Measurements from ENCODE around the gene ARHGAP27. TPM values are rescaled to one million over a fixed set of nuclear protein-coding genes. Genes with fewer than 3 reads are reported as not detected.

ARHGAP27 gene
- total RNA-seq, 2 donors from 2014 or later, result 27.3 to 32.6 TPM

- ATAC-seq (no peak), DNase-seq (no peak)
- intact Hi-C loops (cut with DNase I), result loop anchor here in 1 of 2 donors (5.0 kb wide), 1 partner anchor 57 kb away; the partner anchor contains the start of gene MAP3K14
Measured at GRCh38 chr17:45374501-45374900, 58.2 kb downstream of the ARHGAP27 start.

GRCh38 chr17:45372325-45372869, 60.3 kb downstream of the ARHGAP27 start:
- intact Hi-C loops (cut with DNase I), result loop anchor here in 1 of 2 donors (5.0 kb wide), 1 partner anchor 55 kb away; the partner anchor contains the start of gene MAP3K14
- ATAC-seq, result peak in 1 of 2 donors; percentile 2
- peak; percentile 11 for DNase-seq

DNA sequence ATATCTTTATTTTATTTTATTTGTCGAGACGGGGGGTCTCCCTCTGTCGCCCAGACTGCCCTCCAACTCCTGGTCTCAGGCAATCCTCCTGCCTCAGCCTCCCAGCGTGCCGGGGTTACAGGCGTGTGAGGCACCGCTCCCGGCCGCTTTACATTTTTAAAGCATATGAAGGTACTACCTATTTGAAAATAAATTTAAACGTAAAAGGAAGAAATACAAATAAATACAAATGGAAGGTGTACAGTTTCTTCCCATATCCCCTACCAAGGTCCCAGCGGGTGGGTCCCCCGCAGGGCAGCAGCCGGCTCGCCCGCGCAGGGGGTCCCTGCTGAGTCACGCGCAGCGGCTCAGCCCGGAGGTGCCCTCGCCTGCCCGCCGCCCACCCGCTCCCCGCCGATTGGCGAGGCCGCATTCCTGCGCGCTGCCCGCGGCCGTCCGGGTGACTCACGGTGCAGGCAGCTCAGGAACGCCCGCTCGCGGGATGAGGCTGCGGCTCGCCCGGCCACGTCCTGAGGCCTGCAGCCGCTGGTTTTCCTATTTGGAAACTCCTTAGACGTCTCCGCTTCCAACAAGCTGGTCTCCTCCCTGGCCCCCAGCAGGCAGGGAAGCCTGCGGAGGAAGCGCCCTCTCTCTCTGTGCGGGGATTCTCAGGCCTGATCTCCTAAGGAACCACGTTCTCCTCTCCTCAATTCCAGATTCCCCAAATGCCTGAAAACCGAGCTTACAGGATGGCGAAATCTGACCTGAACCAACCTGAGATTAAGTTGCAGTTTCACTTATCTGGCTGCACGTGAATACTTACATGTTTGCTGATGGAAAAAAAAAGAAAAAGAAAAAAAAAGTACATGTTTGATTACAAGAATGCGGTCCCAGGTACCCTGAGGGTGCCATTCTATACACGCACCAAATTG, 61.0 kb downstream of the ARHGAP27 start:
- ATAC-seq, result peak; percentile 96 to 98
- intact Hi-C loops (cut with DNase I), result loop anchor here in 1 of 2 donors (5.0 kb wide), 1 partner anchor 54 kb away; the partner anchor contains the start of gene MAP3K14
- peak; percentile 91 for DNase-seq

DNA sequence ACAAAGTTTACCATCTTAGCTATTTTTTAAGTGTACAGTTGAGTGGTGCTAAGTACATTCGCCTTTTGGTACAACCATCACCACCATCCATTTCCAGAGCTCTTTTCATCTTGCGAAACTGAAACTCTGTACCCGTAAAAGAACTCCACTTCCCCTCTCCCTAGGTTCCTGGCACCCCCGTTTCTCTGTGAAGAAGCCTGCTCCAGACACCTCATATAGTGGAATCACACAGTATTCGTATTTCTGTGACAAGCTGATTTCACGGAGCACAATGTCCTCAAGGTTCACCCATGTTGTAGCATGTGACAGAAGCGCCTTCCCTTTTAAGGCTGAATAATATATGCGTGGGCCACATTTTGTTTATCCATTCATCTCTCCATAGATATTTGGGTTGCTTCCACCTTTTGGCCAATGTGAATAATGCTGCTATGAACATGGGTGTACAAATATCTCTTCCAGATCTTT, 61.7 kb downstream of the ARHGAP27 start:
- peak; percentile 2 for DNase-seq
- no peak for ATAC-seq
- intact Hi-C loops (cut with DNase I), result loop anchor here in 1 of 2 donors (5.0 kb wide), 1 partner anchor 54 kb away; the partner anchor contains the start of gene MAP3K14

DNA sequence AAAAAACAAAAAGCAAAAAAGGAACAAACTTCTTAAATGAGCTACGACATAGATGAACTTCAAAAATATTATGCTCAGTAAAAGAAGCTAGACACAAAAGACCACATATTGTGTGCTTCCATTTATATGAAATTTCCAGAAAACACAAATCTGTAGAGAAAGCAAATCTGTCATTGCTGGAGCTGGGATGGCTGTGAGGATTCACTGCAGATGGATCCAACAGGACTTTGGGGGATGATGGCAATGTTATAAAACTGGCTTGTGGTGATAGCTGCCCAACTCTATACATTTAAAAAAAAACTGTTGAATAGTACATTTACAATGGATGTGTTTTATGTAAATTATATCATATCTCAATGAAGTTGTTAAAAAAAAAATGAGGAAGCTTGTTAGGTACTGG, 63.2 kb downstream of the ARHGAP27 start:
- no peak for DNase-seq
- intact Hi-C loops (cut with DNase I), result no loop called here
- no peak for ATAC-seq

DNA sequence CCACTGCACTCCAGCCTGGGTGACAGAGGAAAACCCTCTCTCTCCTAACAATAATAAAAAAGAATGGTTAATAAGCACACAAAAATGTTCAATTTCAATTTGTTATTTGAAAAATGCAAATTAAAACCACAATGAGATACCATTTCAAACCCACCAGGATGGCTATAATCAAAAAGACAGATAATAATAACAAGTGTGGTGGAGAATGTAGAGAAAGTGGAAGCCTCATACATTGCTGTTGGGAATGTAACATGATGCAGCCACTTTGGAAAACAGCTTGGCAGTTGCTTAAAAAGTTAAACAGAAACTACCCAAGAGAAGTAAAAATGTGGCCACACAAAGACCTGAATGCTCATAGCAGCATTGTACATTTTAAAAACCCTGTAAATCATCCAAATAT, 64.0 kb downstream of the ARHGAP27 start:
- no peak for DNase-seq
- intact Hi-C loops (cut with DNase I), result no loop called here
- no peak for ATAC-seq

DNA sequence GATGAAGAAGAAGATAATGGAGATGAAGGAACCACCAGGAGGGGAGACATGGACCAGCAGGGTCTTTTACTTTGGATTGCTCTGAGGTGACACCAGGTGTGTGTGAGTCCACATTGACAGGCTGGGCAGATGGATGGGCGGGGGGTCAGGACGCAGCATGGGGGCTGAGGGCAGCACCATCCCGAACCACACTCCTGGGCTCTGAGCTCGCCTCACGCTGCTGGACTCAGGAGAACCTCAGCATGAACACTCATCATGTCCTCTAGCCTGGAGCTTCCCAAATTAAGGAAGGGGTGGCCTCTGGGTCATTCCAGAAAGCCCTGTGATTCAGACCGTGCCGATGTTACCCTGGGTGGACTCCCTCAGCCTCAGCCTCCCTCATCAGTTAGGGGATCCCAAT, 65.5 kb downstream of the ARHGAP27 start:
- ATAC-seq (no peak), DNase-seq (no peak)

GRCh38 chr17:45366691-45367090, 66.0 kb downstream of the ARHGAP27 start:
- intact Hi-C loops (cut with DNase I), result no loop called here
- DNase-seq (no peak), ATAC-seq (no peak)

More for the DNA sequence above, 65.5 kb downstream of the ARHGAP27 start:
- intact Hi-C loops (cut with DNase I), result no loop called here

- intact Hi-C loops (cut with DNase I), result no loop called here
- no peak for ATAC-seq
- DNase-seq, result no peak
Measured at GRCh38 chr17:45366049-45366448, 66.6 kb downstream of the ARHGAP27 start.

DNA sequence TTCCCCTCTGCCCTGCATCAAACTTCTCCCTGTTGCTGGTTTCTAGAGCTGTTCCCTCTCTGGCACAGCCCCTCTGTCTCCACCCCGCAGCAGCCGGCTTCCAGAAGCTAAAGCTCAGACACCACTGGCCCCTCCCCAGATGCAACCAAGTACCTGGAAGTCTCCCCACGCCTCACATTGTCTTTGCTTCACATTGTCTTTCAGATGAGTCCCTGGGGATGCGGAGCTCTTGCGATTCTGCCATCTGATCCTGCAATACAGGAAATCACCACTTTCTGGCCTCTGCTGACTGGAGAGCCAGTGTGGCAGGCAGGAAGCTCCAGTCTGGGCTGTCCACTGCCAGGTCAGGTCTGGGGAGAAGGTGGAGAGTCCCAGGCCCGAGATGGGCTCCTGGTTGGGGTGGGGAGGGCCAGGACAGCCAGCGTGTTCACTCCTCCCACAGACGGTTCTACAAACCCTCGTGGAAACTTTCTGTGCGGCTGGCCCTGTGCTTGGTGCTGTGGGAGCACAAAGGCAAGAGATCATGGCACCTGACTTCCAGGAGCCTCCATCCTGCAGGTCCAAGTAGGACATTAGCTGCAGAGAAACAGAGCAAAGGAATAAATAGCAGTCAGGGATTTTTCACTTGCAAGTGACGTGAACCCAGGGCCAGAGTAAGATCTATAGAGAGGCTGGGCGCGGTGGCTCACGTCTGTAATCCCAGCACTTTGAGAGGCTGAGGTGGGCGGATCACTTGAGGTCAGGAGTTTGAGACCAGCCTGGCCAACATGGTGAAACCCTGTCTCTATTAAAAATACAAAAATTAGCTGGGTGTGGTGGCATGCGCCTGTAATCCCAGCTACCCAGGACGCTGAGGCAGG, 67.9 kb downstream of the ARHGAP27 start:
- DNase-seq (no peak), ATAC-seq (peak in 1 of 2 donors; percentile 30)
- intact Hi-C loops (cut with DNase I), result no loop called here

- intact Hi-C loops (cut with DNase I), result no loop called here
- no peak for DNase-seq
- ATAC-seq, result no peak
Measured at GRCh38 chr17:45363498-45363897, 69.2 kb downstream of the ARHGAP27 start.

- DNase-seq (no peak), ATAC-seq (no peak)
- intact Hi-C loops (cut with DNase I), result no loop called here
Measured at GRCh38 chr17:45361976-45362375, 70.7 kb downstream of the ARHGAP27 start.

GRCh38 chr17:45361451-45361850, 71.2 kb downstream of the ARHGAP27 start:
- DNase-seq, result no peak
- no peak for ATAC-seq
- intact Hi-C loops (cut with DNase I), result no loop called here

- ATAC-seq (no peak), DNase-seq (no peak)
- intact Hi-C loops (cut with DNase I), result no loop called here
Measured at GRCh38 chr17:45357364-45357997, 75.2 kb downstream of the ARHGAP27 start.

DNA sequence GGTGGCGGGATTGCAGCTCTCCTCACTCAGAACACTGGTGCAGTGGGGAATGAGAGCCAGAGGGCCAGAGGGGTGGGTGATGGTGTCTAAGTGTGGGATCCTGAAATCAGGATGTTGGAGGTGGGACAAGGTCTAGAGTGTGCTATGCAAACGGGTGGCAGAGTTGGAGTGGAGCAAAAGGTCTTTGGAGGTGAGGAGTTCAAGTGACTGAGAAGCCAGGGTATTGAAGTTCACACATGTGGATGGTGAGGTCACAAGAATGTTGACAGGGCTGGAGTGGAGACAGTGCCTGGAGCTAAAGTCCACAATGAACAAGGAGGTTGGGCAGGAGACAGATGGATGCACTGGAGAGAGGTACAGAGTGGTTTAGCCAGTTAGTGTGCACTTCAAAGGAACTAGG, 77.6 kb downstream of the ARHGAP27 start:
- intact Hi-C loops (cut with DNase I), result no loop called here
- no peak for ATAC-seq
- DNase-seq, result no peak

DNA sequence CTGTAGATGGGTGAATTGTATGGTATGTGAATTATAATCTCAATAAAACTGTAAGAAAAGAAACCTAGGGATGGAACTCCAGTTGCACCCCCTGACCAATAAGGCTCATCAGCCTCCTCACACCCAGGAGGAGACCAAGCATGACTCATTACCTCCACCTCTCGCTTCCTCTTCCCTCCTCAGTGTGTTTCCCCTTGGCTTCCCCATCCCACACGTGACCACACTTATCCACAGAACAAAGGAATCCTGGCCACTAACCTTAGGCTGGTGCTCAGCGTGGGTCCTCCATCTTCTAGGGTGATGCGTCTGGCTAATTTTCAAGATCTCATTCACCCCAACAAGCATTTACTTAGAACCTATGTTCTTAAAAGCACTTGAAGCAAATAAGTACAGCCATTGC, 79.6 kb downstream of the ARHGAP27 start:
- intact Hi-C loops (cut with DNase I), result no loop called here
- no peak for DNase-seq
- peak in 1 of 2 donors; percentile 60 for ATAC-seq

DNA sequence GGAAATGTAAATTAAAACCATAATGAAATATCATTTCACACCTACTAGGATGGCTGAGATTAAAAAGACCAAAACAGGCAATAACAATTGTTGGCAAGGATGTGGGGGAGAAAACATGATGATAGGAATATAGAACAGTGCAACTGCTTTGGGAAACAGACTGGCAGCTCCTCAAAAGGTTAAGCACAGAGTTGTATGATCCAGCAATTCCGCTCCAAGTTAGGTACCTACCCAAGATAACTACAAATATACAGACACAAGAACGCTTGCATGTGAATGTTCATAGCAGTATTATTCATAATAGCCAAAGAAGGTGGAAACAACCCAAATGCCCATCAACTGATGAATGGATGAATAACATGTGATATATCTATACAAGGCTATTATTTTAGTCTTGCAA, 80.8 kb downstream of the ARHGAP27 start:
- no peak for DNase-seq
- ATAC-seq, result no peak
- intact Hi-C loops (cut with DNase I), result no loop called here

DNA sequence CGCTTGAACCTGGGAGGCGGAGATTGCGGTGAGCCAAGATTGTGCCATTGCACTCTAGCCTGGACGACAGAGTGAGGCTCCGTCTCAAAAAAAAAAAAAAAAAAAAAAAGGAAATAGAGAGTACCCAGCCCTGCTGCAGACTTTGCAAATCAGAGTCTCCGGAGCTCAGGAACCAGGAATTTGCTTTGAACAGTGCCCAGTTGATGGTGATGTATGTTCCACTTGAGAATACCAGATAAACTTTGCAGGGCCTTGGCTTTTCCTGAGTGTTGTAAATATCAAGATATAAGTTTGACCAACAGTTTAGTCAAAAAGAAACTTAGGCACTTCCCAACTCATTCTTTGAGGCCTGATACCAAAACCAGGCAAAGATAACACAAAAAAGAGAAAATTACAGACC, 85.2 kb downstream of the ARHGAP27 start:
- no peak for ATAC-seq
- DNase-seq, result no peak
- intact Hi-C loops (cut with DNase I), result no loop called here
